Measurements from ENCODE around the gene SOWAHA. TPM values are rescaled to one million over a fixed set of nuclear protein-coding genes. Genes with fewer than 3 reads are reported as not detected.

SOWAHA gene
- total RNA-seq, 1 experiment from 2014 or later, result 0.39 TPM

- no peak overlapping the region for H3K27ac ChIP-seq (ENCODE audit: low read depth, low read length)
- intact Hi-C loops (cut with micrococcal nuclease), result no loop called here
- H3K79me2 ChIP-seq (ENCODE audit: insufficient read depth, low read length), result no peaks in the 10 kb centered on the region
- ATAC-seq, result no peak
- CTCF ChIA-PET, result interaction anchor here (1.2 to 1.5 kb wide), 2 partner anchors 10 to 311 kb away, joined by 3 to 8 read pairs; no protein-coding TSS in a partner anchor
- RAD21 ChIA-PET (ENCODE audit: low non-redundant PET in 1 of 2, low total read pairs in 2 of 2, uncharacterized antibody in 2 of 2, unreplicated experiment in 2 of 2), result interaction anchor here in 1 of 2 experiments (1.2 kb wide), 1 partner anchor 290 kb away, joined by 3 read pairs; no protein-coding TSS in a partner anchor
- no peak overlapping the region for H3K9ac ChIP-seq (ENCODE audit: low read length)
- DNase-seq (ENCODE audit: low read depth, low spot score), result no peak
- no peaks in the 10 kb centered on the region for H3K9me2 ChIP-seq (ENCODE audit: insufficient read depth)
- POLR2A ChIA-PET, result no interaction called here
- no peaks in the 10 kb centered on the region for H4K20me1 ChIP-seq (ENCODE audit: insufficient read depth)
- no peak overlapping the region for H3K4me2 ChIP-seq (ENCODE audit: low read length)
- H3K27me3 ChIP-seq (ENCODE audit: insufficient read depth, low read length), result no peaks in the 10 kb centered on the region
- H3K9me3 ChIP-seq (ENCODE audit: control insufficient read depth in 1 of 2, insufficient read depth in 1 of 2, low read depth in 1 of 2, low read length in 2 of 2), result no peaks in the 10 kb centered on the region
- no peak overlapping the region for H2AFZ ChIP-seq (ENCODE audit: low read depth, low read length, poor library complexity, severe bottlenecking)
- TF ChIP-seq YY1 (IDR thresholded peaks at IDR 0.05; ENCODE audit: extremely low read depth, insufficient replicate concordance, low read depth, low read length) (no peak), ZFX (IDR thresholded peaks at IDR 0.05) (no peak)
- no peaks in the 10 kb centered on the region for H3K36me3 ChIP-seq (ENCODE audit: control insufficient read depth in 1 of 2, insufficient read depth in 2 of 2, low read length in 2 of 2)
- no peak overlapping the region for H3K4me3 ChIP-seq (replicated peaks in 1 of 2; ENCODE audit: low read depth in 1 of 2, low read length in 2 of 2)
- BruUV-seq (replicated peaks), result no TSS peak
- H3K4me1 ChIP-seq (ENCODE audit: control insufficient read depth in 1 of 2, insufficient read depth in 2 of 2, low read length in 2 of 2), result peaks cover 0 to 18% of the 10 kb centered on the region in 2 experiments; a peak in 3 of 4 replicates
Measured at GRCh38 chr5:132817011-132817410, 3.9 kb downstream of the SOWAHA start.

DNA sequence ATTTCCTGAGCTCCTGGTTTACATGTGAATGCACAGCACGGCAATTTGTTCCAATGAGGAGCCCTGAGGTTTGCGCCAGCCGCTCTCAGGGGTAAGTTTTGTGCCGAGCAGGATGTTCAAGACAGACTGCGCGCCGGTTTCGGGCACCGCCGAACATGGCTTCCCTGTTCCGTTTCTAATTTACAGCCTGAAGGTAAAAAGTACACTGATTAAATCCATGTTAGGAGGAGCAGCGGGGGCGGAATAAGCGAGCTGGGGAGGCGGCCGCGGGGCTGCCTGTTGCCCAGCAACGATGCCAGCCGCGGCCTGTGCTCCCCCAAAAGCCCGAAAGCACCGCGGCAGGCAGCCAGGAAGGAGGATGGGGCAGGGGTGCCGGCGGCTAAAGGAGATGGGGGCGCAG, 6.4 kb downstream of the SOWAHA start:
- no peaks in the 10 kb centered on the region for H3K9me3 ChIP-seq (ENCODE audit: control insufficient read depth in 1 of 2, insufficient read depth in 1 of 2, low read depth in 1 of 2, low read length in 2 of 2)
- H3K9ac ChIP-seq (ENCODE audit: low read length), result no peak overlapping the region
- TF ChIP-seq JUND (IDR thresholded peaks at IDR 0.05) (no peak), ZFX (IDR thresholded peaks at IDR 0.05) (no peak), CEBPB (IDR thresholded peaks at IDR 0.05; ENCODE audit: low read depth) (no peak), FOSL1 (IDR thresholded peaks at IDR 0.05; ENCODE audit: low read depth) (no peak), TCF7L2 (IDR thresholded peaks at IDR 0.05; ENCODE audit: borderline replicate concordance, extremely low read depth, insufficient read depth, insufficient read length) (no peak), REST (IDR thresholded peaks at IDR 0.05; ENCODE audit: low read depth) (no peak)
- ChIA-PET RAD21 (ENCODE audit: low non-redundant PET in 1 of 2, low total read pairs in 2 of 2, uncharacterized antibody in 2 of 2, unreplicated experiment in 2 of 2) (interaction anchor here (0.7 to 1.3 kb wide), 6 partner anchors 12 to 314 kb away, joined by 3 to 8 read pairs (median 5); no protein-coding TSS in a partner anchor), CTCF (interaction anchor here (0.6 to 3.9 kb wide), 32 partner anchors 10 to 451 kb away, joined by 3 to 69 read pairs (median 4); partner anchors contain the start of genes CCNI2, GDF9, KIF3A and SHROOM1), POLR2A (interaction anchor here (0.8 to 1.4 kb wide), 2 partner anchors 64 to 82 kb away, joined by 4 read pairs; partner anchors contain the start of gene KIF3A)
- H3K4me3 ChIP-seq (replicated peaks in 1 of 2; ENCODE audit: low read depth in 1 of 2, low read length in 2 of 2), result no peak overlapping the region
- no peak overlapping the region for H3K4me2 ChIP-seq (ENCODE audit: low read length)
- no peaks in the 10 kb centered on the region for H3K79me2 ChIP-seq (ENCODE audit: insufficient read depth, low read length)
- no peak overlapping the region for H3K27ac ChIP-seq (ENCODE audit: low read depth, low read length)
- H3K4me1 ChIP-seq (ENCODE audit: control insufficient read depth in 1 of 2, insufficient read depth in 2 of 2, low read length in 2 of 2), result peaks cover 0 to 11% of the 10 kb centered on the region in 2 experiments; a peak in 1 of 4 replicates
- no peaks in the 10 kb centered on the region for H3K9me2 ChIP-seq (ENCODE audit: insufficient read depth)
- H3K27me3 ChIP-seq (ENCODE audit: insufficient read depth, low read length), result no peaks in the 10 kb centered on the region
- no peaks in the 10 kb centered on the region for H4K20me1 ChIP-seq (ENCODE audit: insufficient read depth)
- H2AFZ ChIP-seq (ENCODE audit: low read depth, low read length, poor library complexity, severe bottlenecking), result no peak overlapping the region
- BruUV-seq (replicated peaks), result no TSS peak
- H3K36me3 ChIP-seq (ENCODE audit: control insufficient read depth in 1 of 2, insufficient read depth in 2 of 2, low read length in 2 of 2), result no peaks in the 10 kb centered on the region
- intact Hi-C loops (cut with micrococcal nuclease), result no loop called here
- ATAC-seq, result no peak
- no peak for DNase-seq (ENCODE audit: low read depth, low spot score)

Measured in HCT116 (cell line).